Osteocyte (in vitro differentiated cells): Measurements from ENCODE around the gene TNFAIP8L3. TPM values are rescaled to one million over a fixed set of nuclear protein-coding genes. Genes with fewer than 3 reads are reported as not detected.

Experiments
- DNase-seq: peaks from one replicate; pipeline ENCODE4 v3.0.0; 2021; ENCODE audit warnings: mixed read lengths; ENCODE audit not compliant: unreplicated experiment; ENCODE audit errors: extremely low spot score
- H3K27ac Mint-ChIP-seq: one replicate; pipeline ENCODE4 v1.8.0; 2021; ENCODE audit warnings: mild to moderate bottlenecking, mixed read lengths; ENCODE audit not compliant: unreplicated experiment
- H3K27me3 Mint-ChIP-seq: one replicate; pipeline ENCODE4 v1.8.0; 2021; ENCODE audit warnings: mixed read lengths; ENCODE audit not compliant: unreplicated experiment
- H3K36me3 Mint-ChIP-seq: one replicate; pipeline ENCODE4 v1.8.0; 2021; ENCODE audit warnings: mixed read lengths; ENCODE audit not compliant: unreplicated experiment
- H3K4me1 Mint-ChIP-seq: one replicate; pipeline ENCODE4 v1.8.0; 2021; ENCODE audit warnings: mixed read lengths; ENCODE audit not compliant: unreplicated experiment
- H3K4me3 Mint-ChIP-seq: one replicate; pipeline ENCODE4 v1.8.0; 2021; ENCODE audit warnings: mild to moderate bottlenecking, moderate library complexity, mixed read lengths; ENCODE audit not compliant: unreplicated experiment
- H3K9me3 Mint-ChIP-seq: one replicate; pipeline ENCODE4 v1.8.0; 2021; ENCODE audit warnings: mixed read lengths; ENCODE audit not compliant: unreplicated experiment
- total RNA-seq: library from RNA; stranded (reverse); gene quantifications from 2 replicates; pipeline ENCODE4 v1.2.1, GENCODE V29; 2021
- TF ChIP-seq, protein P1 (sequence below): fragments of 200-600 bp; sonication (generic); IDR thresholded peaks from 2 replicates; pipeline ENCODE4 v1.5.0; 2021; ENCODE audit warnings: antibody characterized with exemption, mild to moderate bottlenecking, moderate library complexity

Gene TNFAIP8L3
- total RNA-seq, 1 donor from 2014 or later: 0.35 TPM

DNA sequence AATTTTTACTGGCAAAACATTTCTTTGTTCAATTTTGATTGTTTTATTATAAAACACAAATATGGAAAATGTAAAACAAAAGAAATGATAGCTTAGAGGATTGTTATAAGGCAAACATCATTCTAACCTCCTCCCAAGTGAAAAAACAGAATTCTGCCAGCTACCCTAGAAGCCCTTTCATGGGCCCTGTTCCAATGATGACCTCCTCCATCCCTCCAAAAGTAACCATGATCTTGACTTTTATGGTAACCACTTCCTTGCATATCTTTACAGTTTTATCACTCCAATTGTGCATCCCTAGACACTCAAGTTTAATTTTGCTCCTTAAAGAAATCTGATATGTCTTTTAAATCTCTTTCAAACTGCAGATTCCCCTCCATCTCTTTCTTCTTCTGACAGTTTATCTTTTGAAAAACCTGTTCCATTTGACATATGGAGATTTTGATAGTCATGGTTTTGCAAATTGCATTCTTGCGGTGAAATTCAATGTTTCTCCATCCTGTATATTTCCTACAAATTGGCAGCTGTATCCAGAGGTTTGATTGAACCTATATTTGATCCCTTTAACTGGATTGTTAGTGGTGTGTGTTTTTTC, 27.0 kb upstream of the TNFAIP8L3 start:
- Mint-ChIP-seq H3K9me3 (peaks cover 14% of the 10 kb centered on the region), H3K36me3 (no peaks in the 10 kb centered on the region), H3K27me3 (peaks cover 2% of the 10 kb centered on the region), H3K4me3 (no peak overlapping the region), H3K27ac (no peak overlapping the region), H3K4me1 (peaks cover 10% of the 10 kb centered on the region)
- TF ChIP-seq, protein P1, sequence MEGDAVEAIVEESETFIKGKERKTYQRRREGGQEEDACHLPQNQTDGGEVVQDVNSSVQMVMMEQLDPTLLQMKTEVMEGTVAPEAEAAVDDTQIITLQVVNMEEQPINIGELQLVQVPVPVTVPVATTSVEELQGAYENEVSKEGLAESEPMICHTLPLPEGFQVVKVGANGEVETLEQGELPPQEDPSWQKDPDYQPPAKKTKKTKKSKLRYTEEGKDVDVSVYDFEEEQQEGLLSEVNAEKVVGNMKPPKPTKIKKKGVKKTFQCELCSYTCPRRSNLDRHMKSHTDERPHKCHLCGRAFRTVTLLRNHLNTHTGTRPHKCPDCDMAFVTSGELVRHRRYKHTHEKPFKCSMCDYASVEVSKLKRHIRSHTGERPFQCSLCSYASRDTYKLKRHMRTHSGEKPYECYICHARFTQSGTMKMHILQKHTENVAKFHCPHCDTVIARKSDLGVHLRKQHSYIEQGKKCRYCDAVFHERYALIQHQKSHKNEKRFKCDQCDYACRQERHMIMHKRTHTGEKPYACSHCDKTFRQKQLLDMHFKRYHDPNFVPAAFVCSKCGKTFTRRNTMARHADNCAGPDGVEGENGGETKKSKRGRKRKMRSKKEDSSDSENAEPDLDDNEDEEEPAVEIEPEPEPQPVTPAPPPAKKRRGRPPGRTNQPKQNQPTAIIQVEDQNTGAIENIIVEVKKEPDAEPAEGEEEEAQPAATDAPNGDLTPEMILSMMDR: no peak
- no peak for DNase-seq

DNA sequence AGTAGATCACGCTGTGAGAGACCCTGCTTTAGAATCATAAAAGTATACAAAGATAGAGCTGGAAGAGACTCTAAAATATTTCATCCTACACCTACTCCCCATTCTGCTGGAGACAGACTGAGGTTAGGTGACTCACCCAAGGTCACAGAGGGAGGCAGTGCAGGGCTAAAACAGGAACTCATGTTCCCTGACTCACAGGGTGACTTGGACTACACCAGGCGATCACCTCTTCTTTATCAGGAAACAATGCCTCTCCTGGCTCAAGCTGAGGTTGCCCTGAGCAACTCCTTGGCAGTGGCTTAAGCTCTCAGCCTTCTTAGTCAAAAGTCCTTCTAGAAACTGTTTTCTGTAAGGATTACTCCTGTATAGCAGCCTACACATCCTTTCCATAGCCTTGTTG, 26.4 kb upstream of the TNFAIP8L3 start:
- Mint-ChIP-seq H3K36me3 (no peaks in the 10 kb centered on the region), H3K27ac (peak overlapping the region; percentile 41), H3K27me3 (no peaks in the 10 kb centered on the region), H3K4me1 (peaks cover 10% of the 10 kb centered on the region), H3K4me3 (no peak overlapping the region), H3K9me3 (peaks cover 13% of the 10 kb centered on the region)
- TF ChIP-seq, protein P1: no peak
- no peak for DNase-seq

DNA sequence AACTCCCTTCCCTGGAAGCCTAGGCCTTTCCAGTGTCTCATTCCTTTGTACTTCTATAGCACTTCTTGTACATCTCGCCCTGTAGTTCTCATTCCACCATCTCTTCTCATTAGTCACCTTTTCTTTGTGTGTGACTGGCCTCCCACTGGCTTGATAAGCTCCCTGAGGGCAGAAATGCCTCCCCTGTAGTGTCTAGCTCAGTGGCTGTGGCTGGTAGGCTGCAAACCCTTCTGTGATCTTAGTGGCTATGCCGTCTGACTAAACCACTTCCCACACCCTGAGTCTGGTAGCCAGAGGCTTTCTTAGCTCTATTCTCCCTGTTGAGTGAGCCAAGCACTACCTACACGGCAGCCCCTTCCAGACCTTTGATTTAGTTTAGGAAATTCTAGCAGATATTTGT, 24.4 kb upstream of the TNFAIP8L3 start:
- H3K36me3 Mint-ChIP-seq: no peaks in the 10 kb centered on the region
- H3K27me3 Mint-ChIP-seq: no peaks in the 10 kb centered on the region
- H3K4me3 Mint-ChIP-seq: no peak overlapping the region
- TF ChIP-seq, protein P1: no peak
- H3K27ac Mint-ChIP-seq: no peak overlapping the region
- peaks cover 17% of the 10 kb centered on the region for H3K4me1 Mint-ChIP-seq
- H3K9me3 Mint-ChIP-seq: peaks cover 7% of the 10 kb centered on the region
- no peak for DNase-seq

DNA sequence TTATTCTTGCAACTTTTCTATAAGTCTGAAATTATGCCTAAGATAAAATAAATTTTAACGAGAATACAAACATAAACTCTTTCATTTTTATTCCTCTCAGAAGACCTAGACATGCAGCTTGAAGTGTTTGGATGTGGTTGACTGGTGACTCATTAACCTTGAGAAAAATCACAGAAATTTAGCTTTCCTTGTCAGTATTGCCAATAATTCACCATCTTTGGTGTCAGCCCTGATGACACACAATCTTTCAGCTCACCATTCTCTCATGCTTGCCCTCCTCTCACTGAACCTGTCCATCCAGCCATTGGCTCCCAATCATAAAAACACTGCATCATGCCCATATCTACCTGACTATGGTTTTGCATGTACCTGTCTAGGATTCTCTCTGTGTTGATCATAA, 22.6 kb upstream of the TNFAIP8L3 start:
- peaks cover 4% of the 10 kb centered on the region for H3K9me3 Mint-ChIP-seq
- H3K36me3 Mint-ChIP-seq: no peaks in the 10 kb centered on the region
- TF ChIP-seq, protein P1: no peak
- H3K27ac Mint-ChIP-seq: no peak overlapping the region
- DNase-seq: no peak
- H3K4me3 Mint-ChIP-seq: no peak overlapping the region
- H3K4me1 Mint-ChIP-seq: peaks cover 17% of the 10 kb centered on the region
- no peaks in the 10 kb centered on the region for H3K27me3 Mint-ChIP-seq

DNA sequence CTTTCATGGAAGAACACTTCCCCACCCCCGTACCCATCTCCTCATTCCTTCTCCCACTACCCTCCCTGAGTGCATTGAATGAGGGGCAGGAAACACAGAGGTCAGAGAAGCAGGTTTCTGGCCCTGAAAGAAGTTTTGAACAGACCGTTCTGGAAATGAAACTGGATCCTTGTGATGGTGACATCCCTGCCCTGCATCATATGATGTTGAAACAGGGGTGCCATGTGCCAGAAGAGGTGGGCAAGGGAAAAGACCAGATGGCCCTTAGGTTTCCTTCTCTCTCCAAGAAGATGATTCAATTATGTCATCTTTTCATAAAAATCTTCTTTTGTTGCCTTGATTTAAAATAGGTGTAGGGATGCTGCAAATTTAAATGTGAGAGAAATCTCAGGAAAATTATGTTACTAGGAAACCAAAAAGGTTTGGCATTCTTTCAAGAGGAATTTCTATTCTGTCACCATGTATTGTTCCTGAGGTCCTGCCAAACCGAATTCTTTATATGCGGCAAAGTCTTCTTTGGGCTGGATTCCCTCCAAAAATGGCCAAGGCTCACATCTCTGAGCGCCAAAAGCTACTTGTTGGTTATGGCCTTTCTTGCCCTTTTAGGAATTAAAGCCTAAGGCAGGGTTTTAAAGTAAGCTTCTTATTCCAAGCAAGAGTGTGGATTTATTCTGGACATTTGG, 19.9 kb upstream of the TNFAIP8L3 start:
- TF ChIP-seq, protein P1: no peak
- no peaks in the 10 kb centered on the region for H3K36me3 Mint-ChIP-seq
- H3K27me3 Mint-ChIP-seq: no peaks in the 10 kb centered on the region
- H3K4me3 Mint-ChIP-seq: no peak overlapping the region
- H3K27ac Mint-ChIP-seq: no peak overlapping the region
- no peak for DNase-seq
- H3K4me1 Mint-ChIP-seq: peaks cover 9% of the 10 kb centered on the region
- H3K9me3 Mint-ChIP-seq: no peaks in the 10 kb centered on the region
